CD4-positive, alpha-beta memory T cell (primary cell): ENCODE measurements around the gene DPYSL5. TPM values are rescaled to one million over a fixed set of nuclear protein-coding genes. Genes with fewer than 3 reads are reported as not detected.

ENCODE experiments used
- CTCF ChIA-PET: fragments of 350-600 bp; sonication (Branson Sonifier 250); formaldehyde crosslinking; loops from one replicate; lab custom pipeline; 2021; ENCODE audit warnings: inconsistent platforms; ENCODE audit not compliant: partially characterized antibody; lab: Charles Lee
- POLR2A ChIA-PET: fragments of 350-600 bp; sonication (Branson Sonifier 250); formaldehyde crosslinking; loops from one replicate; lab custom pipeline; 2021; ENCODE audit not compliant: partially characterized antibody; lab: Charles Lee
- DNase-seq, 5 donors: peaks; one replicate each; pipeline versions ENCODE4 v3.0.0 to v3.0.0-alpha.2; 2020 to 2022; ENCODE audit warnings: mixed read lengths in 1 of 5
- H3K27ac ChIP-seq: one replicate; pipeline ENCODE4 v1.7.0; 2013; ENCODE audit warnings: low read depth, low read length
- H3K27me3 ChIP-seq: 2 replicates; pipeline ENCODE4 v1.7.0; 2013; ENCODE audit warnings: mild to moderate bottlenecking, low read length, moderate library complexity; ENCODE audit not compliant: insufficient read depth
- H3K36me3 ChIP-seq: 2 replicates; pipeline ENCODE4 v1.7.0; 2013; ENCODE audit warnings: mild to moderate bottlenecking, low read length, moderate library complexity; ENCODE audit not compliant: insufficient read depth
- H3K4me1 ChIP-seq: 2 replicates; pipeline ENCODE4 v1.7.0; 2013; ENCODE audit warnings: mild to moderate bottlenecking, low read length, moderate library complexity; ENCODE audit not compliant: insufficient read depth
- H3K4me3 ChIP-seq, 2 donors: one replicate each; pipeline ENCODE4 v1.7.0; 2013; ENCODE audit warnings: low read length in 2 of 2, mild to moderate bottlenecking in 1 of 2
- H3K9me3 ChIP-seq, 2 donors: one replicate each; pipeline ENCODE4 v1.7.0; 2013; ENCODE audit warnings: low read length in 2 of 2, control low read depth in 1 of 2; ENCODE audit not compliant: control insufficient read depth in 1 of 2
- H3K27ac Mint-ChIP-seq, 7 donors: one replicate each; pipeline ENCODE4 v1.8.0; 2020 to 2021; ENCODE audit warnings: mixed read lengths in 7 of 7, mild to moderate bottlenecking in 6 of 7, inconsistent platforms in 3 of 7, moderate library complexity in 3 of 7
- H3K27me3 Mint-ChIP-seq, 2 donors: one replicate each; pipeline ENCODE4 v1.8.0; 2020 to 2021; ENCODE audit warnings: mixed read lengths in 2 of 2
- H3K36me3 Mint-ChIP-seq, 2 donors: one replicate each; pipeline ENCODE4 v1.8.0; 2020 to 2021; ENCODE audit warnings: mixed read lengths in 2 of 2, inconsistent platforms in 1 of 2, mild to moderate bottlenecking in 1 of 2
- H3K4me1 Mint-ChIP-seq, 4 donors: one replicate each; pipeline ENCODE4 v1.8.0; 2020 to 2021; ENCODE audit warnings: mixed read lengths in 4 of 4, mild to moderate bottlenecking in 1 of 4
- H3K4me3 Mint-ChIP-seq, 8 donors: one replicate each; pipeline ENCODE4 v1.8.0; 2020 to 2021; ENCODE audit warnings: mixed read lengths in 8 of 8, mild to moderate bottlenecking in 7 of 8, moderate library complexity in 6 of 8, inconsistent platforms in 3 of 8
- H3K9me3 Mint-ChIP-seq, 8 donors: one replicate each; pipeline ENCODE4 v1.8.0; 2020 to 2021; ENCODE audit warnings: mixed read lengths in 8 of 8, mild to moderate bottlenecking in 5 of 8, inconsistent platforms in 3 of 8, moderate library complexity in 1 of 8
- intact Hi-C: fragments of 100-400 bp; cut with micrococcal nuclease; formaldehyde crosslinking; loops from one replicate; pipeline ENCODE4 v1.15.1; 2023
- polyA plus RNA-seq, 2 donors: library from polyadenylated mRNA; unstranded; fragments of 300-500 nt; fragmentation: Illumina TruSeq; gene quantifications; one replicate each; pipeline ENCODE4 v1.2.3, GENCODE V29; 2021
- total RNA-seq, 2 experiments: library from RNA; stranded (reverse); gene quantifications; one replicate each; pipeline ENCODE4 v1.2.3, GENCODE V29; 2021

Gene DPYSL5
- total and polyA plus RNA-seq, 4 experiments from 2014 or later = not detected

DNA sequence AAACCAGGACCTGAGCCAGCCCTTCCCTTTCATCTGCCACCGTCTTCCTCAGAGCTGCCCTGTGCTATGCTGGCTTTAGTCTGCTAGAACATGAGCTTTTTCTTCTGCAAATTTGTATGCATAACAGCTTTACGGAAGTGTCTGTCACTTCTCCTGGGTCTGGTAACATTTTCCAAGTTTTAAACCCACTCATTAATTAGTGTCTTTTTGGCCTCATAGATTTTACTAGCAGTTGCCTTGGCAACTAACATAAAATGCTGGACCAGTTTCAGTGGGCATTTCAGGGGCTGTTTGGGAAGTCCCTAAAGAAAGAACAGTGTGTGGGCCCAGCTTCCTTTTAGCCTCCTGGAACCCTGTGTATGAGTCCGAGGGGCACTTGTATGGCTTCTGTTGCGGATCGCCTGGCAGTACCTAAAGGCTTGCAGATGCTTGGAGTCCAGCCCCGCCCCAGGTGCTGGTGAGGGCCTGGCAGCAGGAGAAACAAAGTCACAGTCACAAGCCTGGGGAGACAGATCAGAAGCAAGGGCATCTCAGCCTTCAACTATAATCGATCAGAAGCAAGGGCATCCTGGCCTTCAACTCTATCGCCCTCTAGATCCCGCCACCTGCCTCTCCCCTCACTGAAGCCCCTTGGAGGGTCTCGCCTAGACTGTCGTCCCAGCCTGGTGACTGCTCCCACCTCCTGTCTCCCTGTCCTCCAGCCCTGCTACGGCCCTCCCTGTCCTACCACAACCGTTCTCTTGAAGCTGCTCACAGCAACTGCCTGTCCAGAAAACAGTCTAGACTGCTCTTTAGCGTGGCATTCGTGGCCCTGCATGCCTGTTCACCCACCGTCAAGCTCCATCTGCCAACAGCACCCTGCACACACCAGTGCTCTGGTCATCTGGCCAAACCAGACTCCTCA lies 85.8 kb downstream of the DPYSL5 start:
- peak overlapping the region in 2 of 7 donors; percentile 37 to 86 for H3K27ac Mint-ChIP-seq
- H3K9me3 ChIP-seq = no peaks in the 10 kb centered on the region

DNA sequence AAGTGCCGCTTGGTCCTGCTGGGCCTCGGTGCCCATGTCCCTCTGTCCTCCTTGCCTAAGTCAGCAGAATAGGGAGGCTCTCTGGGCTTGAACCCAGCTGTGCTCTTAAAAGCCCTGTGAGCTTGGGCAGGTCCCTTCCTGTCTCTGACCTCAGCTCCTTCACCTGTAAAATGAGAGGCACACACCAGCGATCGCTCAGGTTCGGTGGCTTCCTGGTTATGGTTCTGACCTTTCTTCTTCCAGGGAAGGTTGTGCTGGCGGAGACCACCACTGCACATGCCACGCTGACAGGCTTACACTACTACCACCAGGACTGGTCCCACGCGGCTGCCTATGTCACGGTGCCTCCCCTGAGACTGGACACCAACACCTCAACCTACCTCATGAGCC lies 86.4 kb downstream of the DPYSL5 start:
- DNase-seq = no peak
- Mint-ChIP-seq H3K9me3 (peaks cover 0 to 2% (median 0%) of the 10 kb centered on the region in 8 donors), H3K4me3 (no peak overlapping the region), H3K4me1 (peaks cover 0 to 4% (median 0%) of the 10 kb centered on the region in 4 donors), H3K36me3 (no peaks in the 10 kb centered on the region), H3K27ac (no peak overlapping the region), H3K27me3 (peaks cover 4 to 11% of the 10 kb centered on the region in 2 donors)
- H3K9me3 ChIP-seq = no peaks in the 10 kb centered on the region
- intact Hi-C loops = no loop called here
- H3K36me3 ChIP-seq = no peaks in the 10 kb centered on the region
- ChIA-PET POLR2A (no interaction called here), CTCF (interaction anchor here (3.3 kb wide), 1 partner anchor 28 kb away, joined by 10 read pairs; no protein-coding TSS in a partner anchor)
- H3K4me3 ChIP-seq = no peak overlapping the region
- H3K27me3 ChIP-seq = no peaks in the 10 kb centered on the region
- no peaks in the 10 kb centered on the region for H3K4me1 ChIP-seq
- H3K27ac ChIP-seq = no peak overlapping the region

More for the DNA sequence above, 85.8 kb downstream of the DPYSL5 start:
- Mint-ChIP-seq H3K4me3 (no peak overlapping the region), H3K27me3 (peaks cover 4 to 11% of the 10 kb centered on the region in 2 donors), H3K9me3 (peaks cover 0 to 2% (median 0%) of the 10 kb centered on the region in 8 donors), H3K4me1 (peaks cover 0 to 4% (median 0%) of the 10 kb centered on the region in 4 donors), H3K36me3 (no peaks in the 10 kb centered on the region)
- Histone ChIP-seq H3K4me3 (no peak overlapping the region), H3K4me1 (no peaks in the 10 kb centered on the region), H3K36me3 (no peaks in the 10 kb centered on the region), H3K27ac (no peak overlapping the region), H3K27me3 (no peaks in the 10 kb centered on the region)
- no peak for DNase-seq
- POLR2A ChIA-PET = no interaction called here
- intact Hi-C loops = no loop called here
- CTCF ChIA-PET = no interaction called here

DNA sequence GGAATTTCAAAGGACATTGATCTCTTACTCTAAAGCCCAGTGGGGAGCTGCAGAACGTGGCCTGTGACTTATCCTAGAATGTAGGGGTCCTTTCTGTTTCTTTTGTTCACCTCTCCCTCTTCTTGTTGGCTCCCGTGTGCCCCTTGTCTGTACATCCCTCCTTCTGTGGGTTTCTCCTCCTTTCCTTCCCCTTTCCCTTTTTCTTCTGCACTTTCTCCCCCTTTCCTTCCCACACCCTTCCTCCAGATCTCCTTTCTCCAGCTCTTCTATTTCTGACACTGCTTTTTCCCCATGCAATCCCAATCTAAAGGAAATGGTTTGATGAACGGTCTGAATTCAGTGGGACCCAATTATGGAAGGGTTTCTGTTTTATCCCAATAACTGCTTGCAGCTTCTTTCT lies 87.1 kb downstream of the DPYSL5 start:
- Histone ChIP-seq H3K27ac (no peak overlapping the region), H3K36me3 (no peaks in the 10 kb centered on the region), H3K27me3 (no peaks in the 10 kb centered on the region), H3K9me3 (no peaks in the 10 kb centered on the region), H3K4me3 (no peak overlapping the region), H3K4me1 (no peaks in the 10 kb centered on the region)
- ChIA-PET CTCF (interaction anchor here (0.7 to 3.3 kb wide), 3 partner anchors 12 to 36 kb away, joined by 3 to 10 read pairs (median 3); no protein-coding TSS in a partner anchor), POLR2A (no interaction called here)
- DNase-seq = no peak
- H3K4me3 Mint-ChIP-seq = peak overlapping the region in 1 of 8 donors; percentile 20
- no peaks in the 10 kb centered on the region for H3K36me3 Mint-ChIP-seq
- no peak overlapping the region for H3K27ac Mint-ChIP-seq
- H3K4me1 Mint-ChIP-seq = peaks cover 0 to 4% (median 0%) of the 10 kb centered on the region in 4 donors
- intact Hi-C loops = no loop called here
- H3K27me3 Mint-ChIP-seq = peaks cover 1 to 9% of the 10 kb centered on the region in 2 donors
- peaks cover 0 to 2% (median 0%) of the 10 kb centered on the region in 8 donors for H3K9me3 Mint-ChIP-seq

DNA sequence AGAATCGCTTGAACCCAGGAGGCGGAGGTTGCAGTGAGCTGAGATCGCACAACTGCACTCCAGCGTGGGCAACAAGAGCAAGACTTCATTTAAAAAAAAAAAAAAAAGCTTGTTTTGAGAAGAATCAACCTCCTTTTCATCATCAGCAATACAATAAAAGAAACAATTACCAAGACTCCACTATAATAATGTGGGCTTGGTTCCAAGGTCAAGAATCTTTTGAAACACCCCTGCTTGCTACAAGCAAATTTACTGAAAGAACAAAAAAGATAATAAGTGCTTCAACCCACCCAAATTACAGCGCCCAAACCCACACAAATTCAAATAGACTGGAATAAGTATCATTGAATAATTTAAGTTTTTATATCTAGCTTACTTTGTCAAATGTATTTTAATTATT lies 88.9 kb downstream of the DPYSL5 start:
- H3K4me3 ChIP-seq = no peak overlapping the region
- no peaks in the 10 kb centered on the region for H3K9me3 ChIP-seq
- intact Hi-C loops = no loop called here
- ChIA-PET CTCF (interaction anchor here (1.0 to 8.1 kb wide), 3 partner anchors 14 to 91 kb away, joined by 4 to 64 read pairs (median 10); no protein-coding TSS in a partner anchor), POLR2A (no interaction called here)
- no peak overlapping the region for H3K4me3 Mint-ChIP-seq
- H3K27me3 ChIP-seq = no peaks in the 10 kb centered on the region
- no peaks in the 10 kb centered on the region for H3K36me3 Mint-ChIP-seq
- H3K27me3 Mint-ChIP-seq = peaks cover 1 to 6% of the 10 kb centered on the region in 2 donors
- H3K4me1 ChIP-seq = no peaks in the 10 kb centered on the region
- H3K36me3 ChIP-seq = no peaks in the 10 kb centered on the region
- H3K4me1 Mint-ChIP-seq = peaks cover 0 to 4% (median 0%) of the 10 kb centered on the region in 4 donors
- DNase-seq = no peak
- no peak overlapping the region for H3K27ac ChIP-seq
- H3K27ac Mint-ChIP-seq = no peak overlapping the region
- peaks cover 0 to 2% (median 0%) of the 10 kb centered on the region in 8 donors for H3K9me3 Mint-ChIP-seq

DNA sequence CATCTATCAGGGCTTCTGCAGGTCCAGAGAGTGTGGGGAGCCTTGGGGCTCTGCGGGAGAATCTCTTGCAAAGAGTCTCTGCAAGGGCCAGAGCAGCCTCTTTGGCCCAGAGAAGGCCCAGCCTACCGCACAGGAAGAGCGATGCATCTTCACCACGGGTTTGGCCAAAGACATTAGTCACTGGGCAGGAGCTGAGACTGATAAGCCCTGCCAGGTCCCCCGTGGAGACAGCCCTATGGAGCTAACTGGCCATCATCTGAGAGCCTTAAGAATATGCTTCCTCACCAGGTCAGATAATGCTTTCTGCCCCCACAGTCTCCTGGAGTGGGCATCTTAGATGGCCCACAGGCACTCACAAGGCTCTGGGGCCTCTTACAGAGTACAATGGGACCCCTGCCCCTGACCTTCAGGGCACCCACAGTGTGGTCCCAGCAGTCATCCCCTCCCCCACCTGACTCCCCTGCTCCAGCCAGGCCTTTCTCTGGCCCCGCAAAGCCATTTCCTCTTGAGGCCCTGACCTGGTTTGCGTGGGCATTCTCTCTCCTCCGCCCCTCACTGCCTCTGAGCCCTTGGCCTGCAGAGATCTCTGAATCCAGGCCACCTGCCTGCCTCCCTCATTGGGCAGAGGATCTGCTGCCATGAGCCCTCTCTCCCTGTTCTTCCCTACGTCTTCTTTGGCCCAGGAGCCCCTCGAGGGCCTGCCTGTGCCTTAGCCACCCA lies 90.6 kb downstream of the DPYSL5 start:
- Mint-ChIP-seq H3K4me1 (peaks cover 3 to 6% (median 5%) of the 10 kb centered on the region in 4 donors), H3K36me3 (no peaks in the 10 kb centered on the region), H3K27me3 (peaks cover 3 to 11% of the 10 kb centered on the region in 2 donors), H3K4me3 (no peak overlapping the region), H3K9me3 (peaks cover 0 to 2% (median 0%) of the 10 kb centered on the region in 8 donors), H3K27ac (peak overlapping the region in 1 of 7 donors; percentile 35)
- ChIA-PET POLR2A (no interaction called here), CTCF (interaction anchor here (0.7 to 8.1 kb wide), 2 partner anchors 93 to 96 kb away, joined by 3 to 64 read pairs; no protein-coding TSS in a partner anchor)
- no peak overlapping the region for H3K4me3 ChIP-seq
- no peaks in the 10 kb centered on the region for H3K4me1 ChIP-seq
- no peak for DNase-seq
- no peaks in the 10 kb centered on the region for H3K36me3 ChIP-seq
- H3K9me3 ChIP-seq = no peaks in the 10 kb centered on the region
- no peak overlapping the region for H3K27ac ChIP-seq
- intact Hi-C loops = no loop called here
- no peaks in the 10 kb centered on the region for H3K27me3 ChIP-seq

DNA sequence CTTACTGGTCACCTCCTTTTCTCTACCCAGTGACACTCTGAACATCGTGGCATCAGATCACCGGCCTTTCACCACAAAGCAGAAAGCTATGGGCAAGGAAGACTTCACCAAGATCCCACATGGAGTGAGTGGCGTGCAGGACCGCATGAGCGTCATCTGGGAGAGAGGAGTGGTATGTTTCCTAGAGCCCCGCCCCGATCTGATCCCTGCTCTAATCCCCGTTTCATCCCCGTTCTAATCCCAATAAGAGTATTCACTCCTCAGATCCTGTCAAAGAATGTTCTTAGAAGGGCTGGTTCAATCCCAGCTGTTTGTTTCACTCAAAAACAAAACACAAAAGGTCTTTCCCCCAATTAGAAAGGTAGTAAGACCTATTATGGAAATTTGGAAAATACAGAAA lies 92.1 kb downstream of the DPYSL5 start:
- H3K36me3 ChIP-seq = no peaks in the 10 kb centered on the region
- Mint-ChIP-seq H3K4me1 (peaks cover 3 to 6% (median 5%) of the 10 kb centered on the region in 4 donors), H3K4me3 (no peak overlapping the region), H3K27ac (no peak overlapping the region), H3K9me3 (peaks cover 0 to 2% (median 0%) of the 10 kb centered on the region in 8 donors), H3K36me3 (no peaks in the 10 kb centered on the region), H3K27me3 (peaks cover 3 to 16% of the 10 kb centered on the region in 2 donors)
- H3K27me3 ChIP-seq = no peaks in the 10 kb centered on the region
- CTCF ChIA-PET = interaction anchor here (0.8 to 8.1 kb wide), 3 partner anchors 17 to 97 kb away, joined by 3 to 64 read pairs (median 3); no protein-coding TSS in a partner anchor
- POLR2A ChIA-PET = no interaction called here
- H3K27ac ChIP-seq = no peak overlapping the region
- no peak for DNase-seq
- H3K9me3 ChIP-seq = no peaks in the 10 kb centered on the region
- no peak overlapping the region for H3K4me3 ChIP-seq
- H3K4me1 ChIP-seq = no peaks in the 10 kb centered on the region
- intact Hi-C loops = no loop called here
